Mesendoderm (in vitro differentiated cells): ENCODE results near the gene KRT3.

Experiments
- DNase-seq: peaks from one replicate; pipeline ENCODE4 v3.0.0; 2013
- H2AK5ac ChIP-seq: 2 replicates; pipeline ENCODE4 v1.6.1; 2013; ENCODE audit warnings: low read length, inconsistent platforms
- H2BK120ac ChIP-seq: 2 replicates; pipeline ENCODE4 v1.6.1; 2013; ENCODE audit warnings: low read depth, mild to moderate bottlenecking, low read length, moderate library complexity, mixed read lengths
- H2BK15ac ChIP-seq: replicated peaks from 2 replicates; pipeline ENCODE4 v1.6.1; 2013; ENCODE audit warnings: low read depth, mild to moderate bottlenecking, moderate library complexity
- H2BK5ac ChIP-seq: 2 replicates; pipeline ENCODE4 v1.6.1; 2013; ENCODE audit warnings: low read length, inconsistent platforms
- H3K18ac ChIP-seq: 2 replicates; pipeline ENCODE4 v1.6.1; 2013; ENCODE audit warnings: mild to moderate bottlenecking, low read length, mixed read lengths
- H3K23ac ChIP-seq: one replicate; pipeline ENCODE4 v1.6.1; 2013; ENCODE audit warnings: low read length
- H3K27ac ChIP-seq: 2 replicates; pipeline ENCODE4 v1.5.1; 2013; ENCODE audit warnings: low read depth, mild to moderate bottlenecking, inconsistent platforms, low read length, moderate library complexity
- H3K27me3 ChIP-seq: 2 replicates; pipeline ENCODE4 v1.6.1; 2013; ENCODE audit warnings: low read length, control low read depth, mild to moderate bottlenecking, inconsistent platforms; ENCODE audit not compliant: insufficient read depth, poor library complexity
- H3K36me3 ChIP-seq: 2 replicates; pipeline ENCODE4 v1.6.1; 2013; ENCODE audit warnings: low read length, inconsistent platforms; ENCODE audit not compliant: control insufficient read depth, insufficient read depth
- H3K4ac ChIP-seq: one replicate; pipeline ENCODE4 v1.6.1; 2013; ENCODE audit warnings: low read depth, mild to moderate bottlenecking, low read length, moderate library complexity
- H3K4me1 ChIP-seq: 2 replicates; pipeline ENCODE4 v1.6.1; 2013; ENCODE audit warnings: low read depth, low read length, inconsistent platforms; ENCODE audit not compliant: control insufficient read depth
- H3K4me2 ChIP-seq: 2 replicates; pipeline ENCODE4 v1.6.1; 2013; ENCODE audit warnings: low read length
- H3K4me3 ChIP-seq: 2 replicates; pipeline ENCODE4 v1.5.1; 2013; ENCODE audit warnings: mild to moderate bottlenecking, low read length
- H3K56ac ChIP-seq: one replicate; pipeline ENCODE4 v1.6.1; 2013; ENCODE audit warnings: low read length
- H3K79me1 ChIP-seq: 2 replicates; pipeline ENCODE4 v1.6.1; 2013; ENCODE audit warnings: low read length, inconsistent platforms
- H3K79me2 ChIP-seq: 2 replicates; pipeline ENCODE4 v1.6.1; 2013; ENCODE audit warnings: mild to moderate bottlenecking, low read length; ENCODE audit not compliant: control insufficient read depth, insufficient read depth
- H3K9ac ChIP-seq: 2 replicates; pipeline ENCODE4 v1.6.1; 2013; ENCODE audit warnings: low read length, inconsistent platforms
- H4K5ac ChIP-seq: one replicate; pipeline ENCODE4 v1.6.1; 2013; ENCODE audit warnings: low read length
- H4K8ac ChIP-seq: one replicate; pipeline ENCODE4 v1.6.1; 2013; ENCODE audit warnings: low read depth, mild to moderate bottlenecking, control low read depth, low read length, moderate library complexity
- whole genome bisulfite sequencing: extraction: QIAGEN DNeasy Blood & Tissue Kit; methylation state at CpG from one replicate; pipeline ENCODE4 v1.1.7; 2013; ENCODE audit warnings: low lambda C conversion rate, missing lambda C conversion rate; ENCODE audit not compliant: insufficient coverage; ENCODE audit errors: extremely low coverage; 5-methylcytosine and 5-hydroxymethylcytosine counted together

KRT3 gene

DNA sequence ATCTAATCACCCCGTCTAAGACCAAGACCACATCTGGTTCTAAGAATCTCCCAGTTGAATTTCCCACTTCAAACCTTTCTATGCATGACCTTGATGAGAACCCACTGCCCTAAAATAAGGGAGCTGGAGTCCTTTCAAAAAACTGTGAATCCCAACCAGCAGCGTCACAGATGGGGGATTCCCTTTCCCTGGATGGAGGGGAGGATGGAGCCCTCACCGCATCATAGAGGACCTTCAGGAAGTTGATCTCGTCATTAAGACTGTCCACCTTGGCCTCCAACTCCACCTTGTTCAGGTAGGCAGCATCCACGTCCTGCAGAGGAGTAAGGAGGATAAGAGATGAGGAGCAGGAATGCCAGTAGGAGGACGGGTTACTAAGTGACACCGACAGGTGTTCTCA lies 13.2 kb upstream of the KRT3 start:
- no CpG with 5 or more reads among the region's 7 CpGs for WGBS
- Histone ChIP-seq H3K4me2 (no peak overlapping the region), H2AK5ac (no peak overlapping the region), H3K56ac (no peak overlapping the region), H3K18ac (no peak overlapping the region), H3K36me3 (no peaks in the 10 kb centered on the region), H3K27ac (no peak overlapping the region), H2BK15ac (no peak overlapping the region), H3K9ac (no peak overlapping the region), H3K23ac (no peak overlapping the region), H4K5ac (no peak overlapping the region), H3K27me3 (no peaks in the 10 kb centered on the region), H2BK120ac (no peak overlapping the region), H3K79me2 (no peaks in the 10 kb centered on the region), H3K4me3 (no peak overlapping the region), H4K8ac (no peak overlapping the region), H3K79me1 (no peaks in the 10 kb centered on the region), H2BK5ac (no peak overlapping the region), H3K4ac (no peak overlapping the region), H3K4me1 (peaks cover 2% of the 10 kb centered on the region)
- no peak for DNase-seq

DNA sequence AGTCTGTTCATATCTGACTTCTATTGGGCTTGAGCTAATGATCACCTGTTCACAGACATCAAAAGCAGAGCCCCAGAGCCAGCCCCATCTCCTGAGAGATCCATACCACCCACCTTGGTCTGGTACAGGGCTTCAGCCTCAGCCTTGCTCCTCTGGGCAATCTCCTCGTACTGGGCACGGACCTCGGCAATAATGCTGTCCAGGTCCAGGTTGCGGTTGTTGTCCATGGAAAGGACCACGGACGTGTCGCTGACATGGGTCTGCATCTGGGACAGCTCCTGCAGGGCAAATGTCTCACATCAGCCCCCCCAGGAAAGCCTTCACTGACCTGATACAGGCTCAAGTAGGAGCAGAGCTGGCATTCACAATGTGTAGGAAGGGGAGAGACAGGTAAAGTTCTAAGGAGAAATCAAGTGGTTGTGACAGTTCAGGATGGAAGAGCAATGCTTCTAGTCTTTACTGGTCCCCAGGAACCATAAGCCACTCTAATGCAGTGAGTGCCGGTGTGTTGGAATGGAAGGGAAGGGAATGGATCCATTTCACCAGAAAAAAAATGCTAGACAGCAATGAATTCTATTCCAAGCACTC lies 12.8 kb upstream of the KRT3 start:
- H3K56ac ChIP-seq, result no peak overlapping the region
- H3K23ac ChIP-seq, result no peak overlapping the region
- no CpG with 5 or more reads among the region's 8 CpGs for WGBS
- no peak for DNase-seq
- H3K4me2 ChIP-seq, result no peak overlapping the region
- no peak overlapping the region for H3K4me3 ChIP-seq
- no peak overlapping the region for H2BK120ac ChIP-seq
- no peak overlapping the region for H2BK5ac ChIP-seq
- H3K79me1 ChIP-seq, result no peaks in the 10 kb centered on the region
- H3K27me3 ChIP-seq, result no peaks in the 10 kb centered on the region
- H2BK15ac ChIP-seq, result no peak overlapping the region
- H3K79me2 ChIP-seq, result no peaks in the 10 kb centered on the region
- H3K36me3 ChIP-seq, result no peaks in the 10 kb centered on the region
- no peak overlapping the region for H3K27ac ChIP-seq
- no peak overlapping the region for H4K5ac ChIP-seq
- H3K4me1 ChIP-seq, result peaks cover 2% of the 10 kb centered on the region
- H4K8ac ChIP-seq, result no peak overlapping the region
- H2AK5ac ChIP-seq, result no peak overlapping the region
- H3K9ac ChIP-seq, result no peak overlapping the region
- no peak overlapping the region for H3K18ac ChIP-seq
- no peak overlapping the region for H3K4ac ChIP-seq

DNA sequence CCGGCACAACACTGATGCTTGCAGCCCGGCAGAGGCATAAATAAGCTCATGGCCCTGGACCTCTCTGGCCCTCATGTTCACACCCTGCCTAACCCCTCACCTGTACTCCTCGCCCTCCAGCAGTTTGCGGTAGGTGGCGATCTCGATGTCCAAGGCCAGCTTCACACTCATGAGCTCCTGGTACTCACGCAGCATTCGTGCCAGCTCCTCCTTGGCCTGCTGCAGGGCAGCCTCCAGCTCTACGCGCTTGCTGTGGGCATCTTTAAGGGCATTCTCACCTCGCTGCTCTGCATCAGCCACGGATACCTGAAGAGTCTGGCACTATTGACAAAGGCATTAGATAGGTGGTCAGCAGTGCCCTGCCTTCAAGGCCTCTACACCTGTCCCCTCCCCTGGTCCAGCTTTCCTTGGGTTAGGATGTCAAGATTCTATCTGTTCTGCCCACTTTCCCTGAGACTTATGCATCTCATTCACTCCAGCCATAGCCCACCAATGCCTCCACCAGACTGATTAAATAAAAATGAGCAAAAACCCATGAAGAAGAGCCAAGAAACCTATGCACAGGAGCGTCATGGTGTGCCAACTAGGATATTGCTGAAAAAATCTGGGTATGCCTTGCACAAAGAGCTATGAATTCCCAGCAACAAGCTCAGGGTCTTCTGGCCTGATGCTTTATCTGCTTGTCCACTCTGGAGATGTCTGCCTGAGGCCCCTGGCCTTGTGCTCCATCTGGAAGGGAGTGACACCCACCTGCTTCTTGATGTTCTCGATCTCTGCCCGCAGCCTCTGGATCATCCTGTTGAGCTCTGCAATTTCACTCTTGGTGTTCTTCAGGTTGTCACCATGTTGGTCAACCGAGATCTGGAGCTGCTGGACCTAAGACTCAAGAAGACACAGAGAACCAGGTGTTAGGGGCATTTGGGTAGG lies 11.9 kb upstream of the KRT3 start:
- H3K4me1 ChIP-seq, result peaks cover 2% of the 10 kb centered on the region
- H3K18ac ChIP-seq, result no peak overlapping the region
- no peak overlapping the region for H3K9ac ChIP-seq
- no peak overlapping the region for H3K4ac ChIP-seq
- no peaks in the 10 kb centered on the region for H3K36me3 ChIP-seq
- no peak overlapping the region for H3K4me2 ChIP-seq
- no CpG with 5 or more reads among the region's 16 CpGs for WGBS
- no peak overlapping the region for H2BK5ac ChIP-seq
- no peak overlapping the region for H3K4me3 ChIP-seq
- H4K5ac ChIP-seq, result no peak overlapping the region
- no peak overlapping the region for H2BK120ac ChIP-seq
- no peak overlapping the region for H2BK15ac ChIP-seq
- H3K27me3 ChIP-seq, result no peaks in the 10 kb centered on the region
- H4K8ac ChIP-seq, result no peak overlapping the region
- H3K79me2 ChIP-seq, result no peaks in the 10 kb centered on the region
- no peak overlapping the region for H3K56ac ChIP-seq
- DNase-seq, result no peak
- H2AK5ac ChIP-seq, result no peak overlapping the region
- H3K23ac ChIP-seq, result no peak overlapping the region
- H3K79me1 ChIP-seq, result no peaks in the 10 kb centered on the region
- H3K27ac ChIP-seq, result no peak overlapping the region

DNA sequence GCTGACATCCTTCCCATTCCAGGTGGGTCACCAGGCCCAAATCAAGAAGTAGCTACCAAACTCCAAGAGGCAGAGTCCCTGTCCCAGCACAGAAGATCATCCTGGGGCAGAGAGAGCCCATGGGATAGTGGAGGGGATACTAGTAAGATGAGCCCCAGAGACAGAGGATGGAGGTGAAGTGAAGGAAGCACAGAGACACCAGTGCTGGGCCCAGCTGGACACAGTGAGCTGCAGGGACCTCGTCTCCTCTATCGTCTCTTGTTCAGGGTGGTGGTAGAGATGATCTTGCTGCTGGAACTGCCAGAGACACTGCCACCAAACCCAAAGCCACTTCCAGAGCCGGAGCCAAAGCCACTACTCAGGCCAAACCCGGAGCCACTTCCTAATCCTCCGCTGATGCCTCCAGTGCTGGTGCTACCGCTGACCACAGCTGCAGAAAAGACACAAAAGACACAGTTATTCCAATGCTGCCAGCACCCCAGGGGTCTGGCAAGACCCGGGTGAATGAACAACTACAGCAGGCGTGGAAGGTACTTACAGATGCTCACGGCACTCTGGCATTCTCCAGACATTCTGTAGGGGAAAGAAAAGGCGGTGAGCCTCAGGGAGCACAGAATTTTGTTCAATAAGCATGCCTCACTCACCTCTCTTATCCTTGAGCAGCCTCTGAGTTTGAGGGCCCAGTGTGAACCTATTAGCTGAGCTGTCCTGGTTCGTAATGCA lies 11.1 kb upstream of the KRT3 start:
- WGBS, result no CpG with 5 or more reads among the region's 11 CpGs
- DNase-seq, result no peak
- H4K8ac ChIP-seq, result no peak overlapping the region
- peaks cover 2% of the 10 kb centered on the region for H3K4me1 ChIP-seq
- H4K5ac ChIP-seq, result no peak overlapping the region
- H3K18ac ChIP-seq, result no peak overlapping the region
- H3K56ac ChIP-seq, result no peak overlapping the region
- no peaks in the 10 kb centered on the region for H3K79me1 ChIP-seq
- H3K4me3 ChIP-seq, result no peak overlapping the region
- no peak overlapping the region for H3K9ac ChIP-seq
- H3K79me2 ChIP-seq, result no peaks in the 10 kb centered on the region
- no peak overlapping the region for H2BK120ac ChIP-seq
- no peak overlapping the region for H3K23ac ChIP-seq
- no peak overlapping the region for H2BK5ac ChIP-seq
- no peaks in the 10 kb centered on the region for H3K36me3 ChIP-seq
- H2AK5ac ChIP-seq, result no peak overlapping the region
- H3K4me2 ChIP-seq, result no peak overlapping the region
- no peak overlapping the region for H3K27ac ChIP-seq
- H3K27me3 ChIP-seq, result no peaks in the 10 kb centered on the region
- no peak overlapping the region for H3K4ac ChIP-seq
- no peak overlapping the region for H2BK15ac ChIP-seq

DNA sequence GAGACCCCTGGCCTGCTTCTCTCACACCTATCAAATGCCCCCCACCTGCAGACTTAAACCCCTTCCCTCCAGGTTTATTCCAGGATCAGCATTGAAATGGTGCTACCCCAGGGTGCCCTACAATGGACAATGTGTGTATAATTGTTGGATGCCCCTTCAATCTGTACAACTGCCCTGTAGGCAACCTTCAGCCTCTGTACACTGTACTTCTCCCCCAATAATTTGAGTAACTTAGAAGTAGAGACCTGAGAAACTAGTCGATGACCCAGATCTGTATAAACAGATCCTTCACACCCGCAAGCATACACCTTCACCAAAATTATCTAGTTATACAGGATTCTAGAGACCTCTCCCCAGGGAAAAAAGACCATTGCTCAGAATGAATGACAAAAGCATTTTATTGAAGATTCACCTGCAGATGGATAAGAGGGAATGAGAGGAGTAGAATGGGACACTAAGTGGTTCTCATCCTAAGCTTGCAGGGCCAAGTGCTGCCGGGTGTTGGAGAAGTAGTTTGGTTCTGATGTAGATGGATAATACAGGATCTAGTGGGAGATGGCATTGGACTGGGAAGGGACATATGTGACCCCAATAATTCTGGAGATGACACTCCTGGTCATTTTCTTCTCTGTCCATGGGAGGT lies 10.4 kb upstream of the KRT3 start:
- Histone ChIP-seq H3K4ac (no peak overlapping the region), H2AK5ac (no peak overlapping the region), H2BK5ac (no peak overlapping the region), H3K27ac (no peak overlapping the region), H3K79me1 (no peaks in the 10 kb centered on the region), H3K56ac (no peak overlapping the region), H3K18ac (no peak overlapping the region), H3K79me2 (no peaks in the 10 kb centered on the region), H3K4me1 (peaks cover 2% of the 10 kb centered on the region), H3K4me2 (no peak overlapping the region), H3K23ac (no peak overlapping the region), H4K8ac (no peak overlapping the region), H3K9ac (no peak overlapping the region), H3K36me3 (no peaks in the 10 kb centered on the region), H2BK15ac (no peak overlapping the region), H4K5ac (no peak overlapping the region), H3K27me3 (no peaks in the 10 kb centered on the region), H3K4me3 (no peak overlapping the region), H2BK120ac (no peak overlapping the region)
- no peak for DNase-seq
- no CpG with 5 or more reads among the region's 3 CpGs for WGBS
